ENCODE results near the gene PCGF3.
"Not testable (repeated sequence)": the region's sequence is repeated elsewhere in the genome, so short reads cannot be mapped to it uniquely, and the experiment has no call there.

Gene PCGF3

DNA sequence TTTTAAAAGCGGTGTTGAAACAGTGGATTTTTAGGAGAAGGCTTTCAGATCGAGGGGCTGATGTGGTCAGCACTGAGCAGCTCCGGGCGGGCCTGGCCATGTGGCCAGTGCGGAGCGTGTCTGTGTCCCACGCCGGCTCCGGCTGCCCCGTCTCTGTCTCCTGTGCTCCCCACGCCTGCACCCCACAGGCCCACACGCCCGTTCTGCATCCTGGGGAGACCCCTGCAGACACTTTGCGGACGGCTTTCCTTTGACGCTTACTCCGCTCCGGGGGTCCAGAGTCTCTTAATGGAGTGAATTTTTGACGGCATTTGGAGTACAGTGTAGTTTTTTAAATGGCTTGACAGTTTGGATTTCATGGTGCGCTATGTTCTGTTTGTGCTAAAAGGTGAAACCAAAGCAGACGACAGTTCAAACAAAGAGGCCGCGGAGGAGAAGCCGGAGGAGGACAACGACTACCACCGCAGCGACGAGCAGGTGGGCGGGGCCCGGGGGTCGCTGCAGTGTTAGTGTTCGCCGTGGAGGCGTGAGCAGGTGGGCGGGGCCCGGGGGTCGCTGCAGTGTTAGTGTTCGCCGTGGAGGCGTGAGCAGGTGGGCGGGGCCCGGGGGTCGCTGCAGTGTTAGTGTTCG lies 38.7 kb downstream of the PCGF3 start:
- DNase-seq: no peak

DNA sequence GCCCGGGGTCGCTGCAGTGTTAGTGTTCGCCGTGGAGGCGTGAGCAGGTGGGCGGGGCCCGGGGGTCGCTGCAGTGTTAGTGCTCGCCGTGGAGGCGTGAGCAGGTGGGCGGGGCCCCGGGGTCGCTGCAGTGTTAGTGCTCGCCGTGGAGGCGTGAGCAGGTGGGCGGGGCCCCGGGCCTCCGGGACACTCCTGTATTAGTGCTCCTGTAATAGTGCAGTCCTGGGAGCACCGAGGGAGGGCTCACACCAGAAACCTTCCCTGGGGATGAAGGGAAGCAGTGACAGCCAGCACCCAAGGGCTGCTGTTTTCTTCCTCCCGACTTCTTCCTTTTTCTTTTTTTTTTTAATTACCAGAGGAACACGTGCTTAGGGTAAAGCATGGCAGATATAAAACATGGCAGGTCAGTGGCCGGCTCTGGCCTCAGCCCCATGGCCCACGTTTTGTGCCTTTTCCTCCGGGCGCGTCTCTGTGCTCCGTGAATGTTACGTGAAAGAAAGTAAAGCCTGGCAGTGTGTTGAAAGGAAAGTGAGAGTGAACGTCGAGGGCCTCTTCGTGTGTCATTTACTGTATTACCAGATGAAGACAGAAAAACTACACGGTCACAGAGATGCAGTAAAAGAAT lies 42.0 kb downstream of the PCGF3 start:
- DNase-seq: no peak

DNA sequence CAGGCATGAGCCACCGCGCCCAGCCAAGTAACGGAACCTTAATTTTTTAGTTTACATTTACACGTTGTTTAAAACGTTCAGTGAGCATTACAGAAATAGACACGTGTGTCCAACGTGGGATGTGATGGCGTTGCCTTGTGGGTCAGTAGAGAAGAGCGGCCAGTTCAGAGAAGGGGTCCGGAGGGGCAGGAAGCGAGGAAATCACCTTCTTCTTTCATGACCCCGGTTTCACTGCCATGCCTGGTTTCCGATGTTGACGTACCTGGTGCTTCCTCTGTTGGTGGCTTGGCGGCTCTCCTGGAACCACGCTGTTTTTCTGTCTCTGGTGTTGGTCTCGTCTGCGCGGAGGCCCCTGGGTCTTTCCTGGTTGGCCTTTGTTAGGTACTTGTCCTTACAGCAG lies 42.8 kb downstream of the PCGF3 start:
- no peak for DNase-seq

DNA sequence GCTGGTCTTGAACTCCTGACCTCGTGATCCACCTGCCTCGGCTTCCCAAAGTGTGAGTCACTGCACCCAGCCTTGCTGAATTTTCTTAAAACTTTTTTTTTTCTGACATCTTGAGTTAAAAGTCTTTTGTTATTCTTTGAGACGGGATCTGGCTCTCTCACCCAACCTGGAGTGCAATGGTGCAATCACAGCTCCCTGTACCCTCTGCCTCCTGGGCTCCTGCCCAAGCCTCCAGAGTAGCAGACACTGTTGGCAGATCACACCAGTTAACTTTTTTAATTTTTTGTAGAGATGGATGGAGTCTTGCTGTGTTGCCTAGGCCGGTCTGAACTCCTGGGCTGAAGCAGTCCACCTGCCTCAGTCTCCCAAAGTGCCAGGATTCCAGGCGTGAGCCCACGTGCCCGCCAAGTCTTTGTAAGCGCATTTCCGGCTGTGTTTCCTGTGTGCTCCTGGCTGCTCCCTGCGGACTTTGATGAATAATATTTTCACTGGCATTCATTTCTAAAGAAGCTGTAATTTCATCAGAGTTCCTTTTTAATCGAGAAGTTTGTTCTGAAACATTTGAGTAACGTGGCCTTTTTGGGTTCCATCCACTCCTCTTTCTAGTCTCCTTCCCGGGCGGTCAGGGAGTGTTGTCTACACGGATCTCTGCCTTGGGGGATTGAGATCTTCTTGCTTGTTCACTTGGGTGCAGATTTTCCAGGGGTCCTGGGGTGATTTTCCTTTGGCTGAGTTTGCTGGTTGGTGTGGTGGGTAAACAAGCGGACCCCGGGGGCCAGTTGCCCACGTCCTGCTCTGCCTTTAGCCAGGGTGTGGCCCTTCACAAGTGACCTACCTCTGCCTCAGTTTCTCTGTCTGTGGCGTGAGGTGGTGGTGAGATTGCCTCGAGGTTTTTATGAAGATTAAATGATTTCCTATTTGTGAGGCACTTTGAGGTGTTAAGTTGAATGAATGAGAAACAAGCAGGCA lies 44.4 kb downstream of the PCGF3 start:
- DNase-seq: no peak

DNA sequence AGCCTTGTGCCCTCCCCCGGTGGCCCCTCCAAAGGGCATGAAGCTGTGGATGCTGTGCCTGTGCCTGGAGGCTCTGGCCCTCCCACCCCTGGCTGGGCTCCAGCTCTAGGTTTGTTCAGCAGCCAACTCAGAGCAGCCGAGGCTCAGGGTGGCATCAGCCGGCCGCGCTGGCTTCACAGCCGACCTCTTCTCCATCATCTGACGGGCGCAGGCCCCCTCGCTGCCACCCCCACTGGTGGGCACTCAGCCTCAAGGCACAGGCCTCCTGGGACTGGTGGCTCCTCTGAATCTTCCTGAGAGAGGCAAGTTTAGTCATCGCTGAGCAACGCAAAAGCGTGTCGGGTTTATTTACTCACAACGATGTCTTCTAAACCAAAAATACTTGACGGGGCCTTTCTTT lies 46.0 kb downstream of the PCGF3 start:
- no peak for DNase-seq

DNA sequence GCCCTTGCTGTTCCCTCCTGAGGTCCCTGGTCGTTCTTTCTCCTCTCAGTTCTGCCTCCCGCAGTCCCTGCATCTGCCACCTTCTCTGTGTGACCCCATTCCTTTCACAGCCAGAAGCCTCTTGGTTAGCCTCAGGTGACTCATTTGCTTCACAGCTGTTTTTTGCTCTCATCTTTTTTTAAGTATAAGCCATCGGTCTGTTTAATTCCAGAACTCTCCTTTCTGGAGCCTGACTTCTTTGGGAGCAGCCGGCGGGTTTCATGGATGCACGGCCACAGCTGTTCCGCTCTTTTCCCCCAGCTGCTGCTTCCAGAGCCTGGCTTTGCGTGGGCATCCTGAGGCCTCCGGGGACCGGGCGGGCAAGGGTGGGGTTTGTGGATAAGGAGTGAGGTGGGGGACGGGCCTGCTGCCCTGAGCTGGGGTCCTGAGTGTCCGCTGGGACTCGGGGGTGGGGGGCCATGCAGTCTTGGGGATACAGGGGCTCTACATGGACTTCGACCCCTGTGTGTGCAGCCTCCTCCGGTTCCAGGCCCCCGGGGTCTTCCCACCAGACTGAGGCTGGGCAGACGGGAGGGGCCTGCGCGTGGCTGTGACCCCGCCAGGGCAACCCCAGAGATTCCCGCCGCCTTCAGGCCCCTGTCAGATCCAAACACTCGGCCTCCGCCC lies 46.7 kb downstream of the PCGF3 start:
- DNase-seq: no peak

DNA sequence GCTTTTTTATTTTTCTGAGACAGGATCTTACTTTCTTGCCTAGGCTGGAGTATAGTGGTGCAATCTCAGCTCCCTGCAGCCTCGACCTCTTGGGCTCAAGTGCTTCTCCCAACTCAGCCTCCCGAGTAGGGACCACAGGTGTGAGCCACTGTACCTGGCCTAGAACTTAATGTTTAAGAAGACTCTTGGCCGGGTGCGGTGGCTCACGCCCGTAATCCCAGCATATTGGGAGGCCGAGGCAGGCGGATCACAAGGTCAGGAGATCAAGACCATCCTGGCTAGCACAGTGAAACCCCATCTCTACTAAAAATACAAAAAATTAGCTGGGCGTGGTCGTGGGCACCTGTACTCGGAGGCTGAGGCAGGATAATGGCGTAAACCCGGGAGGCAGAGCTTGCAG lies 47.6 kb downstream of the PCGF3 start:
- not testable (repeated sequence) for DNase-seq

DNA sequence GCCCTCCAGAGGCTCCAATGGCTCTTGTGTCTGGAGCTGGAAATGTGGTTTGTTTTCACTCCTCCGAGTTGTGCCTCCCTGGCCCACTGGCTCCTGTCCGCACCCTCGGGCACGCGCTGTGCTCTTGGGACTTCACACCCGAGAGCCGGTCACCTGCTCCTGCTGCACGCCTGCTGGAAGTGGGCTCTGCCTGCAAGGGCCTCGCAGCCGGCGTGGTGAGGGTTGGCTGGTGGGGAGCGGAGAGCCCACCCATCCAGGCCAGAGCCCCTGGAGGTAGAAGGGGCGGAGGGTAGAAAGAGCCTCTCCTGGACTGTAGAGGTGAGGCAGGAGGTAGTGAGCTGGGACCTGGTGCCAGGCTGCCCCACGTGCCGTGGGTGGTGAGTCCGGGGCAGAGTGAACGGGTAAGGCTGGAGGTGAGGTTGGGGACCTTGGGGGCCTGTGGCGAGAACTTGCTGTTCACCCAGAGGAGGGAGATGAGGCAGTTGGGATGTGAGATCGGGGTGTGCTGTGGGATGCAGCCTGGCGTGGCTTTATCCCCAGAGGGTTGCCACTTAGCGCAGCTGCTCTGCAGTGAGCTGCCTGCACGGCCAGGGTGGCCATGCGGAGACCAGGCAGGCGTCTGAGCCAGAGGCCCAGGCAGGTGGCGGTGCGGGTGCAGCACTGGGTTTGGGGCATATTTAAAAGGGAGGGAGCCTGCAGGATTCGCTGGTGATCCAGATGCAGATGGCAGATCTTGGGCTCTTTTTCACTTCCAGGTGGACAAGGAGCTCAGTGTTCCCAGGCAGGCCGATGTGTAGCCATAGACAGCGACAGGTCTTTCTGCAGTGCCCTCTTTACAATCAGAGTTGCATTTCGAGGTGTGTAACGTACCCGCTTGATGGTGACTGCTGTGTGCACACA lies 48.8 kb downstream of the PCGF3 start:
- no peak for DNase-seq

DNA sequence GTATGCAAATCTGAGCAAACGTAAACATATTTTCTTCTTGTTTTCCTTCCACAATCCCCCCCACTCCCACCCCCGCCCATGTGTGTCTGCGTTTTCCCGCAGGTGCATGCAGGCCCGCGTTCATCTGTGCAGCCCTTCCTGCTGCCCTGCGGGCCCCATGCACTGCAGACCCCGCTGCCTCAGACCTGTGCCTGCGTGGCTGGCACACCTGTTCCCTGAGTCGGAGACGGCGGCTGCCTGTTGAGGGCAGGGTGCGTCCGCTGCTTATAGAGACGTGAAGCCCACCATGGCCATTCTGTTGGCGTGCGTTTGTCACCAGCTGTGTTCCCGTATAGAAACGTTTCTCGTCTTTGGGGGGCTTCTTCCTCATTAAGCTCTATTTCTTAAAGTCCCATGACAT lies 51.5 kb downstream of the PCGF3 start:
- DNase-seq: no peak

DNA sequence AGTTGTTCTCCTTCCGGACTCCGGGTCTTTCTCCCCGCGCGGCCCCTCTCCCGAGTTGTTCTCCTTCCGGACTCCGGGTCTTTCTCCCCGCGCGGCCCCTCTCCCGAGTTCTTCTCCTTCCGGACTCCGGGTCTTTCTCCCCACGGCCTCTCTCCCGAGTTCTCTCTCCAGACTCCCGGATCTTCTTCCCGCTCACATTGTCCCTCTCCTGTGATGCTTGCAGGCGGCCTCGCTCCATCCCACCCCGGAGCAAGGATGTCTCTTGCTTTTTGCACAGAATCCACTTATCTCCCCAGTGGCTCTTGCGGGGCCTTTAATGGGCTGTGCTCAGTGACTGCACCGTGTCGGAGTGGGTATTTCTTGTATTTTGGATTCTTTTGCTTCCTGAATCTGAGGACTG lies 54.2 kb downstream of the PCGF3 start:
- DNase-seq: not testable (repeated sequence)

DNA sequence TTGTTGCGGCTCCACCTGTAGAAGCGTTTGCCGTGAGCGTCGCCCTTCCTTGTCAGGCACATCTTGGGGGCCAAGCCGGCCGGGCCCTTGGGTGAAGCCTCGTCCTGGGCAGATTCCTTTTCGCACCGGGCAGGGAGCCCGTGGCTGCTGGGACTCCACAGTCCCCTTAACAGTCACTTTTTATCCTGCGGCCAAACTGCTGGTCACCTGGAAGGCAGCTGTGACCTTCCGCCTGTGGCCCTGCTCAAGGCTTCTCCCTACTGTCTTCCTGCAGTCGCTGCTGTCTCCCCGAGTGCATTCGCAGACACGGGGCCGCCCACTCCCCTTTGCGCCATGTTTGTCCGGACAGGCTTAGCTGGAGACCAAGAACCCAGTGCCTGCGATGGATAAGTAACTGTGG lies 55.0 kb downstream of the PCGF3 start:
- DNase-seq: no peak

DNA sequence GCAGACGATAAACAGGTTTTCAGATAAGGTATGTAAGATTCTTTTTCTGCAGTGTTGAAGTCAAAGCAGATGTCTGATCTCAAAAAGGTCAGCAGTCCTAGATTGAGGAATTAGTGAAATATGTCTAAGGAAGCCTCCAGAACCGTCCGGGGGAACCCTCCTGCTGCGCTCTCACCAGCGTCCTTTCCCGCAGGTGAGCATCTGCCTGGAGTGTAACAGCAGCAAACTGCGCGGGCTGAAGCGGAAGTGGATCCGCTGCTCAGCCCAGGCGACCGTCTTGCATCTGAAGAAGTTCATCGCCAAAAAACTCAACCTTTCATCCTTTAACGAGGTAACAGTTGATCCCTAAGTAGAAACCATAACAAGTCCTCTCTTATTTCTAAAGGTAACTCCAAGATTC lies 55.5 kb downstream of the PCGF3 start:
- no peak for DNase-seq

DNA sequence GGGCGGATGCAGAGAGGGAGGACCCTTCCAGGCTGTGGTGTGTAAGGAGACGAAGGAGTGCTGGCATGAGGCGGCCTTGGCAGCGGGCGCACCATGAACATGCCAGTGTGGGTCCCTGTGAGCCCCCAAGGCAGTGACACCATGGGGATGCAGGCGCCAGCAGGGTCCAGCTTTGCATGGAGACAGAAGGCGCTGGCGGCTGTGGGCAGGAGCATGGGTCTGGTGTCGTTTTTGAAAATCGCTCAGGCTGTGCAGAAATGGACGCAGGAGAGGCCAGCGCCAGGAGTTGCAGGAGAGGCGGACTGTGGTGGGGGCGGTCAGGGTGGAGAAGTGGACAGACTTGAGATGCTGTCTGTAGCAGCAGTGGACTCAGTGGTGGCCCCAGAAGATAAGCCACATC lies 56.1 kb downstream of the PCGF3 start:
- no peak for DNase-seq

DNA sequence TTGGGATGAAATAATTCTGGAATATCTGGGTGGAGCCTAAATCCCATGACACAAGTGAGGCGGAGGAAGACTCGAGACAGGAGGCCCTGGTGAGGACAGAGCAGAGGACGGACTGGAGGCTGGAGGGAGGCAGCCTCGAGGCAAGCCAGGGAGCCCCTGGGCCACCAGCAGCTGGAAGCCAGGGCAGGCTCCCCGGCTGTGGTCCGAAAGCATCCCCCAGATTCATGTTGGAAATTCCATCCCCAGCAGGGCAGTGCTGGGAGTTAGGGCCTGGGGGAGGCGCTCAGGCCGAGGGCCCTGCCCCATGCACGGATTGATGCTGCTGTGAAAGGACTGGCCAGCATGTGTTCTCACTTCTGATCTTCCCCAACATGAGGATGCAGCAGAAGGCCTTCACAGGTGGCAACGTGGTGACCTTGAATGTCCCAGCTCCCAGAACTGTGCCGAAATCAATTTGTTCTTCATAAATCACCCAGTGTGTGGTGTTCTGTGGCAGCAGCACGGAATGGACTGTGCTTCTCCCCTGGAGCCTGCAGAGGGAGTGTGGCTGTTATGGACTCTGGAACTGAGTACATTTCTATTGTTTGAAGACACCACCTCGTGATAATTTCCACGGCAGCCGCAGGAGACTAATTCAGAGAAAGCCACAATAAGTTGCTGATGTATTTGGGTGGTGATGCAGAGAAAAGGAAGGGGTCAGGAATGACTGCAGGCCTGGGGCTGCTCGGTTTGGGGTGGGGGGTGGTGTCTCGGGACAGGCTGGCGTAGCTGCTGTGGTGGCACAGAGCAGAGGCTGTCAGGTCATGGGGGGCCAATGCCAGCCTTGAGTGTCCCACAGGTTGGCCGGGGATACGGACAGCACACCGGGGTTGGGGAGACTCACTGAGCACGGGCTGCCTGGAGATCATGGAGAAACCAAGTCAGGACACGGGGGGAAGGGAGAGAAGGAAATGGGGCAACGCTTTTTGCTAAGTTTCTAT lies 56.9 kb downstream of the PCGF3 start:
- no peak for DNase-seq

DNA sequence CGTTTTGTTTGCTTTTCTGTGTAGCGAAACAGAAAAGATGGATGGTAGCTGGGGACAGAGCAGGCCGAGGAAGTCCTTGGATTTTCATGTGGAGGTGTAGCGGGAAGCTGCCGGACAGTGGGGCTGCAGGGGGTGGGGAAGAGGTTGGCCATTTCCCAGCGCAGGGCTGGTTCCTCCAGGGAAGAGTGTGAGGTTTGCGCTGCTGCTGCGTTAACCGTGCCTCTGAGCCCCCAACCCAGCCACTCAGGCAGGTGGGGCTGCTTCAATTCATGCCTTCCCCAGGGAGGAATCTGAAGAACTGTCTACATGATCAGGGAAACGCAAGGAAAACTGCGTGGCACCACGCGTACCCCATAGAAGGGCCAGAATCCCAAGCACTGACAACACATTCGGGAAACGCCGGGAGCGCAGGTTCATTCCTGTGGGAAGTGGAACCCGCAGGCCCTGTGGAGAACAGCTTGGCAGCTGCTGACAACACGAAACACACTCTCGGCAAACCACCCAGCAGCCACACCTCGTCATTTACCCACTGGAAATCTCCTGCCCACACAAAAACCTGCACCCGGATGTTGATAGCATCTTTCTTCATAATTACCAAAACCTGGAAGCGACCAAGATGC lies 57.7 kb downstream of the PCGF3 start:
- DNase-seq: no peak

DNA sequence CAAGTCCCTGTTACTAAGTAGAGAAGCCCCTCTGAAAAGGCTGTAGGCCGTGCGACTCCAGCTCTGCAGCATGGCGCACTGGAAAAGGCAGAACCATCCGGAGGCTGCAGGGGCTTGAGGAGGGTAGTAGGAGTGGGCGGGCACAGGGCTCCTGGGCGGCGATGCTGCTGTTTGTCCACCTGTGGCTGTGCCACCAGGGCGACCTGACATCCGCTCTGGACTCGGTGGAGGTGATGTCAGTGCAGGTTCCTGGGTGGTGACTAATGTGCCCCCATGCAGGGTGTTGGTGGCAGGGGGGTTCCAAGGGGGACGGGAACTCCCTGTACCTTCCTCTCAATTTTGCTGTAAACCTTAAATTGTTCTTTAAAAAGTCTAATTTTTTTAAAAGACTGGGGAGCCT lies 58.3 kb downstream of the PCGF3 start:
- no peak for DNase-seq

DNA sequence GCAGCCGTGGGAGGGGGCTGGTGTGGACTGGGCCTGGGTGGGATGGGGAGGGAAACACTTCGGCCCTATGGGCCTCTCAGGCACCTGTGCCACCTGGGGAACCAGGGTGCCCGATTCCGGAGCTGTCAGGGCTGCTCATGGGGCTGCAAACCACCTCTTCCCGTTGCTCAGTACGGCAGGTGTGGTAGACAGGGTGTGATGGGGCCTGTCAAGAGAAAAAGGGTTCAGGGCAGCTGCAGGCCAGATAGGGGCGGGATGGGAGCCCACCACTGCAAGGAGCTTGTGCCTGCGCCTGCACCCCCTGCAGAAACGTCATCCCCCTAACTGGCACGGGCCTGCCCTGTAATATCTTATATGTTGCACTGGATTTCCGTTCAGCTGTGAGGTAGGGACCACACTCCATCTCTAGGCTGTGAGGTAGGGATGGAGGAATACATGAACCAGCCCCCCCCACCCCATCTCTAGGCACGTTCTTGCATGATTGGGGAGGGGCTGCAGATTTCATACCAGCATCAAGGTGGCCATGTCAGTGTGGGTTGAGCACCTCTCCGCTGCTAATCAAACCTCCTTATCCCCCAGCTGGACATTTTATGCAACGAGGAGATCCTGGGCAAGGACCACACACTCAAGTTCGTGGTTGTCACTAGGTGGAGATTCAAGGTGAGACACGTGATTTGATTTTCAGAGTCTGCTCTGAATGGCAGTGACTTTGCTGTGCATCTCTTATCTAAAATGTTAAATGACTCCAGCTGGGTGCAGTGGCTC lies 59.0 kb downstream of the PCGF3 start:
- no peak for DNase-seq

DNA sequence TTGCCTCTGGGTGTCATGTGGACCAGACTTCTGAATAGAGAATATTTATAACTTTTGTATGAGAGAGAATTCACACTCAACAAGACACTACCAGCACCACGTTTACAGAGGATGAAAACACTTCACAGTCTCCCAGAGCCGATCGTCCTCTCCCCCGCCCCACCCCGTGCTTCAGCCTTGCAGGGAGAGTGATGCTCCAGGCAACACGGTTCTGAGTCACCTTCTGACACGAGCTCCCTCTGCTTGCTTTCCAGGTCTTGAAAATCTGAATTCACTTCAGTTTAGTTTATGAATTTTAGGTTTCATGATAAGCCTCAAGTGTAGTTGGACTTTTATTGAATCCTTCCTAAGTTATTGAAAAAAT lies 60.5 kb downstream of the PCGF3 start:
- DNase-seq: no peak

DNA sequence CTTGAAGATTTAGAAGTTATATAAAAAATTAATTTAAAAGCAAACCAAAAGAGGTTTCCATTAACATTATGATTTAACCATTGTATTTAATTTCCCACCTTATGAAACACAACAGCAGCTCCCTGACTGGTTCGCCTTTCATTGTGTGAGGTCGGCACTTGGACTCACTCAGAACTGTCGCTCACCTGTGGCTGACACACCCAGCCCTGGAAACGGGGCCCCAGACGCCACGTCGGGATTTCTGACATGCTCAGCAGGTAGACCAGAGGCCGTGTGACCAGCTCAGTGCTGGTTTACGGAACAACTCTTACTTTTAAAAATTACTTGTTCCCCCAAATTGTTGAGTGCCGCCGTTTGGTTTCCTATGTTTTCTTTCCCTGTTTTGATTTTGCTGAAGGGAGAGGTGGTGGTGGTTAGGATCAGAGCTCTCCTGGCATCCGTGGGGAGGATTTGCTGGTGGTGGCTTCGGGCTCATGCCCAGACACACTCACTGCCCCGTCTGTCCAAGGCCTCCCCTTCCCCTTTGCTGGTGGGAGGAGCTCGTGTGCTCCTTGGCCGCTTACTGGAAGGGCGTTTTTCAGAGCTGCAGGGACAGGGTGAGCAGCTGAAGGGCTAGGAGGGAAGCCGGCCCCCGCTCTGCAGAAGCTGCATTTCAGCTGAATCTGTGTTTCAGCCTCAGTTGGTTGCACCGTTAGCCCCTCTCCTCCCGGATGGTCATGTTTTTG lies 61.1 kb downstream of the PCGF3 start:
- DNase-seq: no peak

Measured in central memory CD4-positive, alpha-beta T cell (primary cell).